NOMO-1 treated with dmso at 0.1 percent for 144 hours (cell line): Measurements from ENCODE around the gene CFAP300.

Experiments used
- DNase-seq: peaks from one replicate; lab custom pipeline; 2025; ENCODE audit not compliant: unreplicated experiment; lab: John Stamatoyannopoulos, UW

CFAP300 gene

DNA sequence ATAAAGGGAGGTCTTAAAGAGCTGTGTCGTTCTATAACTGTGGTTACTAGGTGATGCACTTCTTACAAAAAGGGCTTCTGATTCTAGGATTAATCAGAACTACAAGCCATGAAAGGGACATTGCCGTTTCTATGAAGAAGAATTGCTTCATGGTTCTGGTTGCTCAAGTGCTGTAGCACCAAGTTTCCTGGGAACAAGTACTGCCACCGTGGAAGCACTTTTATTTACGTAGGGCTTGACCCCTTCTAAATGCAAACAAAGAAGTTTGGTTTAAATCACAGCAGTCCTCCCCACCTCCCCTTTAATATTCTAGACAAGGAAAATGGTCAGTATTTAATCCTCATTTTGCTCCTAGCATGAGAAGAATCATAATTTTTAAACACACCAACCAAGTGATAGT lies 72.8 kb downstream of the CFAP300 start:
- no peak for DNase-seq

GRCh38 chr11:102120437-102120973 lies 73.3 kb downstream of the CFAP300 start:
- no peak for DNase-seq

GRCh38 chr11:102121329-102121728 lies 74.1 kb downstream of the CFAP300 start:
- DNase-seq = no peak
